Fibroblast of villous mesenchyme (primary cell): ENCODE results near the gene FSIP1. TPM values are rescaled to one million over a fixed set of nuclear protein-coding genes. Genes with fewer than 3 reads are reported as not detected.

Source experiments
- DNase-seq: peaks from one replicate; pipeline ENCODE4 v3.0.0-alpha.2; 2010; ENCODE audit warnings: low read depth
- H3K4me3 ChIP-seq: 2 replicates; pipeline ENCODE4 v1.5.1; 2011; ENCODE audit warnings: low read depth, mild to moderate bottlenecking, low read length
- CTCF ChIP-seq: IDR thresholded peaks from 2 replicates; pipeline ENCODE4 v1.5.1; 2012; ENCODE audit warnings: low read depth, mild to moderate bottlenecking, low read length; ENCODE audit not compliant: insufficient read depth
- total RNA-seq: library from RNA; depleted of rRNA; stranded (reverse); fragments of >200 nt; gene quantifications from 2 replicates; pipeline ENCODE4 v1.2.3, GENCODE V29; 2012

The FSIP1 gene
- total RNA-seq, 1 donor, result 2.6 TPM

- no peak for TF ChIP-seq CTCF
- peak; percentile 18 for DNase-seq
- no peak overlapping the region for H3K4me3 ChIP-seq
Observed at GRCh38 chr15:39605146-39605545, 177.5 kb downstream of the FSIP1 start.

DNA sequence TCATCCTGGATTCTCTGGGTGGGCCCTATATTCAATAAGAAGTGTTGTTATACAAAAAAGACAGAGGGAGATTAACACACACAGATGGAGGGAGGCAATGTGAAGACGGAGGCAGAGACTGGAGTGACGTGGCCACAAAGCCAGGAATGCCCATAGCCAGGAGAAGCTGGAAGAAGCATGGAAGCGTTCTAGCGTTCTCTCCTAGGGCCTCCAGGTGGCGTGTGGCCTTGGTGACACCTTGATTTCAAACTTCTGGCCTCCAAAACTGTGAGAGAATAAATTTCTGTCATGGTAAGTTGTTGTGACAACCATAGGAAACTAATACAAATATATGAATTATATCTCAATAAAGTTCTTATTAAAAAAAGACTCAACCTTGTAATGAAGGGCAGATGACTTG, 180.5 kb downstream of the FSIP1 start:
- H3K4me3 ChIP-seq, result no peak overlapping the region
- no peak for TF ChIP-seq CTCF
- no peak for DNase-seq

- DNase-seq, result peak; percentile 33
- no peak overlapping the region for H3K4me3 ChIP-seq
- no peak for TF ChIP-seq CTCF
Observed at GRCh38 chr15:39599871-39600270, 182.8 kb downstream of the FSIP1 start.

- TF ChIP-seq CTCF, result no peak
- DNase-seq, result peak; percentile 60
- no peak overlapping the region for H3K4me3 ChIP-seq
Observed at GRCh38 chr15:39598958-39599845, 183.4 kb downstream of the FSIP1 start.

DNA sequence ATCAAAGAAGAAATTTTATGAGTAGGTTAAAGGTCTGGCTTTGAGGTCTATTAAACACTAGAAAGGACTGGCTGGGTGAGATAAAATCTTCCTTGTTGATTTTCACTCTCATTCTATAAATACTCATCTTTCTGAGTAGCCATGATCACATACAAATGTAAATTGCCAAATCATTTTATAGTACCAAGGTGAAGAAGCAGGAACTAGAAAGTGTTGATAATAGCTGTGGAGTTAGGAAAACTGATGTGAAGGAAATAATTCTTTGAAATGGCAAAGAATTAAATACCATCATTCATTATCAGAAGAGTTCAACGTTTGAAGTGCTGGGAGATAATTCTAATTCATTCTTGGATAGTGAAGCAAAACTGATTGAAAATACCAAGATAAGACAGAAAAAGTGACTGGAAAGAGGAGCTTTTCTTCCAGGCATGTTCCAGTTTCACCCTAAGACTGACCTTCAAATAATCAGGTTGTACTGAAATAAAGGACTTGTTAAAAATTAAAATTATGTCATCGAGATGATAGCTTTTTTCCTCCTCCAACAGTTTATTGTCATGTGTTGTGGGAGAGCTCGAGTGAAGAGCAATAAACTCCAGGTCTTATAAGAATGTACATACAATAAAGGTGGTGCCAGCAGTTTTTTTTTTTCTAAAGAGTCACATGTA, 184.3 kb downstream of the FSIP1 start:
- H3K4me3 ChIP-seq, result no peak overlapping the region
- no peak for TF ChIP-seq CTCF
- DNase-seq, result peak; percentile 79

DNA sequence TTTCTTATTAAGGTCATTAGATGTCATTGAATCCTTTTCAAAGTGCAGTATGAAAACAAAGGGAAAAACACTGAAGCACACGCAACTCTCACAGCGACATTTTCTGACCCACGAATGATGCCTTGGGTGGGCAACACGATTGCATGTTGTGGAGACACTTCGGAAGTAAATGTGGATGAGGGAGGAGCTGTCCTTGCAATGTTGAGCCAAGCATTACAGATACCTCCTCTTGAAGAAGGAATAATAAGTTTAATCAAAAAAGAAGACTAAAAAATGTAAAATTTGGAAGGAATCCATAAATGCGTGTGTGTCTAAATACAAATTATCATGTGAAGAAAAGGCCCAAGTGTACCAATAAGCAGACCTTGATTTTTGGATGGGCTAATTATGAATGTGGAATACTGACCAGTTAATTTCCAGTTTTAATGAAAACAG, 184.9 kb downstream of the FSIP1 start:
- DNase-seq, result peak; percentile 84
- no peak overlapping the region for H3K4me3 ChIP-seq
- TF ChIP-seq CTCF, result no peak
